Prostate gland (tissue), 2 donors: ENCODE results near the gene FTCD. TPM values are rescaled to one million over a fixed set of nuclear protein-coding genes. Genes with fewer than 3 reads are reported as not detected.
A peak's percentile ranks its signal among the peaks of the same experiment; 100 is the strongest.

ENCODE experiments used
- DNase-seq: peaks from one replicate; pipeline ENCODE4 v3.0.0-alpha.2; 2019; ENCODE audit warnings: low spot score
- H3K27ac ChIP-seq, 2 donors: fragments of 200-600 bp; sonication (generic); 2 replicates each; pipeline ENCODE4 v1.5.1; 2017 to 2019
- H3K27me3 ChIP-seq: fragments of 200-600 bp; sonication (generic); replicated peaks from 2 replicates; pipeline ENCODE4 v1.5.1; 2019; ENCODE audit not compliant: insufficient read depth
- H3K36me3 ChIP-seq, 2 donors: fragments of 200-600 bp; sonication (generic); 1 replicate in 1 of 2; 2 replicates in 1 of 2; pipeline versions ENCODE4 v1.5.1 to v1.8.1; 2017 to 2019
- H3K4me1 ChIP-seq: fragments of 200-600 bp; sonication (generic); replicated peaks from 2 replicates; pipeline ENCODE4 v1.5.1; 2019
- H3K4me3 ChIP-seq, 2 donors: fragments of 200-600 bp; sonication (generic); 2 replicates each; pipeline ENCODE4 v1.5.1; 2017 to 2019
- H3K9me3 ChIP-seq: fragments of 200-600 bp; sonication (generic); 2 replicates; pipeline ENCODE4 v1.5.1; 2017
- POLR2A ChIP-seq: fragments of 450-650 bp; IDR thresholded peaks from one replicate; pipeline ENCODE4 v1.6.1; 2016; ENCODE audit warnings: antibody characterized with exemption, mild to moderate bottlenecking
- POLR2AphosphoS5 ChIP-seq: sonication (generic); formaldehyde crosslinking; IDR thresholded peaks from one replicate; pipeline ENCODE4 v1.6.1; 2017; ENCODE audit warnings: antibody characterized with exemption
- WGBS: methylation state at CpG from one replicate; pipeline ENCODE4 v1.1.5; 2018; 5-methylcytosine and 5-hydroxymethylcytosine counted together
- intact Hi-C: fragments of 100-400 bp; cut with DNase I; formaldehyde crosslinking; loops from one replicate; pipeline ENCODE4 v1.14.2; 2022
- total RNA-seq, 2 donors: library from RNA; depleted of rRNA; stranded (reverse); fragments of >200 nt; gene quantifications; one replicate each; pipeline ENCODE4 v1.1.0, GENCODE V29; 2016
- TF ChIP-seq, protein P1 (sequence below), 4 experiments: fragments of 200-600 bp in 2 of 4; fragments of 450-650 bp in 2 of 4; sonication (generic) in 2 of 4; IDR thresholded peaks; 1 replicate in 3 of 4; 2 replicates in 1 of 4; pipeline ENCODE4 v1.5.1; 2016 to 2019; ENCODE audit warnings: antibody characterized with exemption in 4 of 4, mild to moderate bottlenecking in 2 of 4, moderate library complexity in 2 of 4

Gene FTCD
- total RNA-seq, 2 donors from 2014 or later, result 1.4 to 19.0 TPM

DNA sequence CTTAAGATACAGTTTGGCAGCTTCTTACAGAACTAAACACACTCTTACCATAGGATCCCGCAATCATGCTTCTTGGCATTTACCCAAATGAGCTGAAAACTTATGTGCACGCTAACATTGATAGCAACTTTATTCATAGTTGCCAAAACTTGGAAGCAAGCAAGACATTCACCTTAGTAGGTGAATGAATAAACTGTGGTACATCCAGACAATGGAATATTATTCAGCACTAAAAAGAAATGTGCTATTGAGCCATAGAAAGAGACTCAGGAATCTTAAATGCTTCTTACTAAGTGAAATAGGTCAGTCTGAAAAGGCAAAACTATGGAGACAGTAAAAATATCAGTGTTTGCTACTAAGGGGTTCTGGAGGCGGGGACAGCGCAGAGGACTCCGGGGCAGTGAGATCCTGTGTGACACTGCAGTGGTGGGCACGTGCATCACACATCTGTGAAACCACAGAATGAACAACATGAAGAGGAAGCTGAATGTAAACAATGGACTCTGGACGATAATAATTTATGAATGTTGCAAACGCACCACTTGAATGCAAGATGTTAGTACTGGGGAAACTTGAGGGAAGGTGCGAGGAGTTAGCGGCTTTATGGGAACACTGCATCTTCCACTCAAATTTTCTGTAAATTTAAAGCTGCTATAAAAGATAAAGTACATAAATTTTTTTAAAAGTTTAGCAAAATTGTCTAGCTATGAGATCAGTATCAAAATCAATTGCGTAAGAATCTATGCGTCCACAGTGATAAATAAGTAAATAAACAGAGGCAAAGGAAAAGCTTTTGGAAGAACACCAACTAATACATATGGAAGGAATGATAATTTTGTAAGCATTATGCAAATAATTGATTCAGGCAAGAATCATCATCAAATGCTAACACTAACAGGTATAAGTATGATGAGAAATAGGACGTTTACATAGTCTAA, 44.3 kb upstream of the FTCD start:
- intact Hi-C loops, result no loop called here
- no peaks in the 10 kb centered on the region for H3K4me1 ChIP-seq
- no peak for TF ChIP-seq POLR2AphosphoS5
- TF ChIP-seq, protein P1, sequence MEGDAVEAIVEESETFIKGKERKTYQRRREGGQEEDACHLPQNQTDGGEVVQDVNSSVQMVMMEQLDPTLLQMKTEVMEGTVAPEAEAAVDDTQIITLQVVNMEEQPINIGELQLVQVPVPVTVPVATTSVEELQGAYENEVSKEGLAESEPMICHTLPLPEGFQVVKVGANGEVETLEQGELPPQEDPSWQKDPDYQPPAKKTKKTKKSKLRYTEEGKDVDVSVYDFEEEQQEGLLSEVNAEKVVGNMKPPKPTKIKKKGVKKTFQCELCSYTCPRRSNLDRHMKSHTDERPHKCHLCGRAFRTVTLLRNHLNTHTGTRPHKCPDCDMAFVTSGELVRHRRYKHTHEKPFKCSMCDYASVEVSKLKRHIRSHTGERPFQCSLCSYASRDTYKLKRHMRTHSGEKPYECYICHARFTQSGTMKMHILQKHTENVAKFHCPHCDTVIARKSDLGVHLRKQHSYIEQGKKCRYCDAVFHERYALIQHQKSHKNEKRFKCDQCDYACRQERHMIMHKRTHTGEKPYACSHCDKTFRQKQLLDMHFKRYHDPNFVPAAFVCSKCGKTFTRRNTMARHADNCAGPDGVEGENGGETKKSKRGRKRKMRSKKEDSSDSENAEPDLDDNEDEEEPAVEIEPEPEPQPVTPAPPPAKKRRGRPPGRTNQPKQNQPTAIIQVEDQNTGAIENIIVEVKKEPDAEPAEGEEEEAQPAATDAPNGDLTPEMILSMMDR (IDR thresholded peaks at IDR 0.05), result no peak
- TF ChIP-seq POLR2A, result no peak
- DNase-seq, result no peak
- H3K9me3 ChIP-seq, result no peaks in the 10 kb centered on the region
- H3K36me3 ChIP-seq, result peaks cover 4 to 9% of the 10 kb centered on the region in 2 donors
- no peaks in the 10 kb centered on the region for H3K27me3 ChIP-seq
- 79% methylated on average over 13 of the region's 13 CpGs for WGBS
- no peak overlapping the region for H3K4me3 ChIP-seq
- H3K27ac ChIP-seq, result no peak overlapping the region

DNA sequence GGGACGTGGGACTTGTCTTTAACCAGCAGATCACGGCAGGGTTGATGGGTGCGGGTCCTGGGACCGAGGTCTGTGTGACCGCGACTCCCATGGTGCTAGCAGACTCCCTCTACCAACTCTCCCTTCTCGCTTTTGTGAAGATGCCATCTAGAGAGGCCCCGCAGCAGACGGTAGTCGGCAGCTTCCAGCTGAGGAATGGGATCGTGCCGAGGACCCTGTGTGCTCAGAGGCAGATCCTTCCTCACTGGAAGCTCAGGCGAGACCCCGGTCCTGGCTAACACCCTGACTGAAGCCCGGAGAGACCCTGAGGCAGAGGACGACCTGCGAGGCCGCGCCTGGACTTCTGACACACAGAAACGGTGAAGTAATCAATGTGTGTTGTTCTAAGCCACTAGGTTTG, 41.4 kb upstream of the FTCD start:
- peaks cover 4 to 9% of the 10 kb centered on the region in 2 donors for H3K36me3 ChIP-seq
- TF ChIP-seq POLR2AphosphoS5 (no peak), POLR2A (no peak)
- TF ChIP-seq, protein P1 (IDR thresholded peaks at IDR 0.05), result no peak
- peak overlapping the region in 1 of 2 donors; percentile 59 for H3K27ac ChIP-seq
- H3K4me1 ChIP-seq, result no peaks in the 10 kb centered on the region
- intact Hi-C loops, result no loop called here
- no peaks in the 10 kb centered on the region for H3K9me3 ChIP-seq
- no peak overlapping the region for H3K4me3 ChIP-seq
- H3K27me3 ChIP-seq, result no peaks in the 10 kb centered on the region
- no peak for DNase-seq
- 89% methylated on average over 20 of the region's 20 CpGs for WGBS

DNA sequence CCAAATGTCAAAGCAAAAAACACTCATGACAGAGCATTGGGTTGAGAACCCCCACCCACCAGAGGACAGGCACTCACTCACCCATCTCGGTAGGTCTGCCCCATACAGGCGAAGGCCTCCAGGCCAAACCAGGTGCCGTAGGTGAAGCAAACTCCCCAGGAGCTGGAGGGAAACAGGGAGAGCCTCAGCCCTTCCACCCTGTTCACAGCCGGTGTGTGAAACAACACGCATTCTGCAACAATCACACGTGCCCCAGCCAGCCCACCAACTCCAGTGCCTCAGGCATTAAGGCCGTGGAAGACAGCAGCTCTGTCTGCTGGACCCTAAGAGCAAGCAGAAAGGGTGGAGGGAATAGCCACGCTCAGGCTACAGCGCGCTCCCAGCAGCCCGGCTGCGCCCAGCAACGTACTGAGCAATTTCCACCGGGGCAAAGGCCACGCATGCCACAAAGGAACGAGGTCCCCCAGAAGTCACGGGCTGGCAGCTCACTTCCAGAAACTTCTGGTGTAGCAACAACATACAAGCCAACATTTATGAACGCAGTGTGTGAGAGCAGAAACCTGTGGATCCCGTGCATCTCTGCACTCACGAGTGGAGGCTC, 40.3 kb upstream of the FTCD start:
- peak overlapping the region in 1 of 2 donors; percentile 59 for H3K27ac ChIP-seq

DNA sequence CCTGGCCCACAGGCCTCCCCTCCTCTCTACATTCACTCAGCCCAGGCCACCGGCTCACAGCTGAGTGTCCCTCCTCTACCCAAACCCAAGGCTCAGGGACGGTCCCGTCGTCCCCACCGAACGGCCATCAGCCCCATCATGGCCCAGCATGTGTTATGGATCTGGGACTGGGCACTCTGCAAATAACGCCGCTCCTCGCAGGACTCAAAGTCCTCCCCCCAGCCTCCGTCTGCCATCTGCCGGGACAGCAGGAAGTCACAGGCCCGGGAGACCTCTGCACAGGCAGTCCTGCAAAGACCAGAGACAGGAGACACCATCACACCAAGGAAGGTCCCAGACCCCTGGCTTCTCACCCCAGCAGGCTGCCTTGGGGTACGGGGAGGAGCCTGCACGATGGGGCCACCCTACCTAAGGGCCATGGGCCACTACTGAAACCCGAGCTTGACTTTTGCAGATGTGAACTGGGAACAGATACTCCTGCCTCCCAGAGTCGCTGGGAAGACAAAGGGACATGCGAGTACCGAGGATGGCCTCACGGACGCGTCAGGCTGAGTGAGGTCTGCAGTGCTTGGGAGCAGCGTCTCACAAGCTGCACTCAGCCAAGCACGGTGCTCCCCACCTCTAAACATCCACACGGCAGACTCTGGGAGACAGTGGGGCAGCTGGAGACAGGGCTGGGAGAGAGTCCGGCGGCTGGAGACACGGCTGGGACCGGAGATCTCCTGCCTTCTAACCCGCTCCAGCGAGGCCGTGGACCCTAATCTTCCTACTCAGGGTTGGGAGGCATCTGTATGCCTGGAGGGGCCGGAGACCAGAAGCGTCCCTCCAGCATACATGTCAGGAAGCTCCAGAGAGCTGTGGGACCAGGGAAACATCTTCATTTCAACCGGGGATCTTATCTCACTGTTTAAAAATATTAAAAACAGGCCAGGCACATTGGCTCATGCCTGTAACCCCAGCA, 39.3 kb upstream of the FTCD start:
- no peaks in the 10 kb centered on the region for H3K27me3 ChIP-seq
- no peak for DNase-seq
- intact Hi-C loops, result no loop called here
- H3K4me1 ChIP-seq, result peaks cover 10% of the 10 kb centered on the region
- no peak for TF ChIP-seq POLR2A
- TF ChIP-seq, protein P1 (IDR thresholded peaks at IDR 0.05), result no peak
- no peak for TF ChIP-seq POLR2AphosphoS5
- peak overlapping the region in 1 of 2 donors; percentile 59 for H3K27ac ChIP-seq
- peaks cover 4 to 9% of the 10 kb centered on the region in 2 donors for H3K36me3 ChIP-seq
- H3K9me3 ChIP-seq, result no peaks in the 10 kb centered on the region
- WGBS, result 94% methylated on average over 34 of the region's 34 CpGs
- no peak overlapping the region for H3K4me3 ChIP-seq

More for the DNA sequence above, 40.3 kb upstream of the FTCD start:
- no peaks in the 10 kb centered on the region for H3K27me3 ChIP-seq
- DNase-seq, result no peak
- no peaks in the 10 kb centered on the region for H3K9me3 ChIP-seq
- no peaks in the 10 kb centered on the region for H3K4me1 ChIP-seq
- TF ChIP-seq, protein P1 (IDR thresholded peaks at IDR 0.05), result no peak
- TF ChIP-seq POLR2A (no peak), POLR2AphosphoS5 (no peak)
- intact Hi-C loops, result no loop called here
- peaks cover 4 to 9% of the 10 kb centered on the region in 2 donors for H3K36me3 ChIP-seq
- no peak overlapping the region for H3K4me3 ChIP-seq
- WGBS, result 86% methylated on average over 20 of the region's 20 CpGs
